Spleen (tissue), 7 donors: ENCODE results near the gene PMF1.

Experiments used
- POLR2A ChIP-seq, 3 donors: fragments of 450-650 bp; IDR thresholded peaks; one replicate each; pipeline ENCODE4 v1.5.1; 2017; ENCODE audit warnings: antibody characterized with exemption in 3 of 3, mild to moderate bottlenecking in 1 of 3
- TF ChIP-seq, protein P1 (sequence below), 11 experiments: fragments of 200-600 bp in 7 of 11; fragments of 450-650 bp in 4 of 11; sonication (generic) in 4 of 11; IDR thresholded peaks in 8 of 11; conservative IDR thresholded peaks in 3 of 11; 1 replicate in 7 of 11; 2 replicates in 4 of 11; pipeline versions ENCODE4 v1.4.0 to v1.8.0; 2016 to 2021; ENCODE audit warnings: antibody characterized with exemption in 11 of 11, inconsistent platforms in 4 of 11, mild to moderate bottlenecking in 1 of 11
- donor health status: DM: no; HTN: no; CAD: no; lungs with moderate emphysema.
- donor health status: DM: no; HTN: no; CAD: no.
- donor health status: DM: no; HTN: no; CAD: no.

- TF ChIP-seq, protein P1, sequence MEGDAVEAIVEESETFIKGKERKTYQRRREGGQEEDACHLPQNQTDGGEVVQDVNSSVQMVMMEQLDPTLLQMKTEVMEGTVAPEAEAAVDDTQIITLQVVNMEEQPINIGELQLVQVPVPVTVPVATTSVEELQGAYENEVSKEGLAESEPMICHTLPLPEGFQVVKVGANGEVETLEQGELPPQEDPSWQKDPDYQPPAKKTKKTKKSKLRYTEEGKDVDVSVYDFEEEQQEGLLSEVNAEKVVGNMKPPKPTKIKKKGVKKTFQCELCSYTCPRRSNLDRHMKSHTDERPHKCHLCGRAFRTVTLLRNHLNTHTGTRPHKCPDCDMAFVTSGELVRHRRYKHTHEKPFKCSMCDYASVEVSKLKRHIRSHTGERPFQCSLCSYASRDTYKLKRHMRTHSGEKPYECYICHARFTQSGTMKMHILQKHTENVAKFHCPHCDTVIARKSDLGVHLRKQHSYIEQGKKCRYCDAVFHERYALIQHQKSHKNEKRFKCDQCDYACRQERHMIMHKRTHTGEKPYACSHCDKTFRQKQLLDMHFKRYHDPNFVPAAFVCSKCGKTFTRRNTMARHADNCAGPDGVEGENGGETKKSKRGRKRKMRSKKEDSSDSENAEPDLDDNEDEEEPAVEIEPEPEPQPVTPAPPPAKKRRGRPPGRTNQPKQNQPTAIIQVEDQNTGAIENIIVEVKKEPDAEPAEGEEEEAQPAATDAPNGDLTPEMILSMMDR (IDR thresholded peaks at IDR 0.05 in 8 of 11, conservative IDR thresholded peaks at IDR 0.05 in 3 of 11), result no peak
- no peak for TF ChIP-seq POLR2A (IDR thresholded peaks at IDR 0.05)
These were observed 36.8 kb downstream of the PMF1 start for GRCh38 chr1:156249593-156249992.
